Stimulated activated CD4-positive, alpha-beta T cell treated with anti-CD3 and anti-CD28 coated beads, TNF-alpha, amount 100 ng/mL, for 24 hours (primary cell): ENCODE measurements around the gene CDH23.
A peak's percentile ranks its signal among the peaks of the same experiment; 100 is the strongest.

Source experiments
- DNase-seq, 3 experiments: peaks; one replicate each; pipeline ENCODE4 v3.0.0-alpha.2; 2020; ENCODE audit warnings: low read depth in 3 of 3

CDH23 gene

GRCh38 chr10:71515531-71516172, 118.9 kb downstream of the CDH23 start:
- DNase-seq: no peak

GRCh38 chr10:71516890-71517289, 120.2 kb downstream of the CDH23 start:
- DNase-seq: no peak

GRCh38 chr10:71517298-71518169, 120.8 kb downstream of the CDH23 start:
- no peak for DNase-seq

DNA sequence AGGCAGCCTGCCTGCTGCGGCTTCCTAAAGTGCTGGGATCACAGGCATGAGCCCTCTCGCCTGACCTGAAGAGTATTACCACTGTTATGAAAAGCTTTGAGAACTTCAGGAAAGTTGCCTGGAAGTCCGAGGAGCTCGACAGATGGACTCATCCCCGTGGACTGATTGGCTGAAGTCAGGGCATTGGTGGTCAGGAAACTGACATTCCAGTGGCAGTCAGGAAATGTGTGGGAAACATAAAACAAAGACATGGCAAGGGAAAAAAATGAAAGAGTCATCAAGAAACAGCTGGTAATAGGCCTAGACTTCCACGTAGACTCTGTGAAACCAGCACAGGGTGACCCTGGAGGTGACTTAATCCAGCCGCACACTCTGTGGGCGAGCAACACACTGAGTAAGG, 123.3 kb downstream of the CDH23 start:
- no peak for DNase-seq

- no peak for DNase-seq
Observed at GRCh38 chr10:71521504-71522441, 125.1 kb downstream of the CDH23 start.

- no peak for DNase-seq
Observed at GRCh38 chr10:71522442-71523144, 125.9 kb downstream of the CDH23 start.

DNA sequence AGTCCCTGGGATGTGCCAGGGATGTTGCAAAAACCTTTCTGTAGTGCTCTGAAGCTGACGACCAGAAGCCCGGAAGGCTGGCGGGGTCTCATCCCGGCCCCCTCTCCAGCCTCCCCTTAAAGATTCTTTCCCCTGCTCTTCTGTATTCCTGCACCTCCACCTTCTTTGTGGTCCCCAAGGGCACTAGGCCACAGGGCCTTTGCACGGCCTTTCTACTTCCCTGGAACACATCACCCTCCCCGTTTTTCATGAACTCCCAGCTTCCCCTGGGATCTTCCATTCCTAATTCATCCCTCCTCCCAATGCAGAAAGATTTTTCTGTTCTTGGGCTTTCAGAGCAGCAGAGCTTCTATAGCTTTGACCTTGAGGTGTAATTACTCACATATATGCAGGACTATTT, 127.0 kb downstream of the CDH23 start:
- DNase-seq: no peak

DNA sequence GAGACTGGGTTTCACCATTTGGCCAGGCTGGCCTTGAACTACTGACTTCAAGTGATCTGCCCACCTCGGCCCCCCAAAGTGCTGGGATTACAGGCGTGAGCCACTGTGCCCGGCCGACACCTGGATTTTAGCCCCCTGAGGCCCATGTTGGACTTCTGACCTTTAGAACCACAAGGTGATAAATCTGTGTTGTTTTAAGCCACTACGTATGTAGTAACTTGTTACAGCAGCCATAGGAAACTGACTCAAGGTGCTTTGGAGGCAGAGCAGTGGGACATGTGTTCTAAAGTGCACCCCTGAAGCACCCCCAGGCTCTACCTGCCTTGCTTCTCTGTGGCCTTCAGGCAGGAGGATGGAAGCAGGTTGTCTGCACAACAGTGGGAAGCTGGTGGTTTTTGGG, 128.4 kb downstream of the CDH23 start:
- no peak for DNase-seq

DNA sequence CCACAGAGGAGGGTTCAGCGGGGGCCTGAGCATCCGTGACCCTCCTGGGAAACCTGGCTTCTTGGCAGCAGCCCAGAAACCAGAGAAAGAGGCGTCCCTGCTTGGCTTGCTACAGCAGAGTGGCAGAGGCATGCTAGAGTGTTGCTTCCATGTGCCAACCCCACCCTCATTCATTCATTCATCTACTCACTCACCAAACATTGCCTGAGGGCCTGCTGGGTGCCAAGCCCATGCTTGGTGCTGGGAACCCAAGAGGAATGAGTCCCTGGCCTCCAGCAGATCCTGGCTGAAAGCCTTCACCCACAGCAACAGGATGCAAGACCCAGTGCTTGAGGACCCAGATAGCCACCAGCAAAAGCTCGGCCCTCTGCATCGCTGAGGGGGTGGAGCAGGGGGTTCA, 129.0 kb downstream of the CDH23 start:
- no peak for DNase-seq

DNA sequence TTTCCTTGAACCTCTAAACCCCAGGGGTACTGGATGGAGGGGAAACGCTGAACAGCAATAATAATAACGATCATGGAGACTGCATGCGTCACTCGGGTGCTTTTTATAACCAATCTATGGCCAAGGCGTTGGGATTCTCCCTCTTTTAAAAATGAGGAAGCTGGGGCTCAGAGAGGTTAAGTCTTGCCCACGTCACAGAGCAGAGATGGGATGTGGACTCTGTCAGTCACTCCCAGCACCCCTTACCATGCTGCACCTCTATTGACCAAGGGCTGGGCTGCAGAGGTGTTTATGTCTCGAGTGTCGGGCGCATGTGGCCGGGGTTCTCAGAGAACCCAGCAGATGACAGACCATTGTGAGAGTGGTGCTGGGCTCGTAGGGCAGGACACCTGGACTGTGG, 129.9 kb downstream of the CDH23 start:
- DNase-seq: no peak

- DNase-seq: no peak
Observed at GRCh38 chr10:71527135-71527534, 130.4 kb downstream of the CDH23 start.

GRCh38 chr10:71528371-71529206, 131.9 kb downstream of the CDH23 start:
- no peak for DNase-seq

DNA sequence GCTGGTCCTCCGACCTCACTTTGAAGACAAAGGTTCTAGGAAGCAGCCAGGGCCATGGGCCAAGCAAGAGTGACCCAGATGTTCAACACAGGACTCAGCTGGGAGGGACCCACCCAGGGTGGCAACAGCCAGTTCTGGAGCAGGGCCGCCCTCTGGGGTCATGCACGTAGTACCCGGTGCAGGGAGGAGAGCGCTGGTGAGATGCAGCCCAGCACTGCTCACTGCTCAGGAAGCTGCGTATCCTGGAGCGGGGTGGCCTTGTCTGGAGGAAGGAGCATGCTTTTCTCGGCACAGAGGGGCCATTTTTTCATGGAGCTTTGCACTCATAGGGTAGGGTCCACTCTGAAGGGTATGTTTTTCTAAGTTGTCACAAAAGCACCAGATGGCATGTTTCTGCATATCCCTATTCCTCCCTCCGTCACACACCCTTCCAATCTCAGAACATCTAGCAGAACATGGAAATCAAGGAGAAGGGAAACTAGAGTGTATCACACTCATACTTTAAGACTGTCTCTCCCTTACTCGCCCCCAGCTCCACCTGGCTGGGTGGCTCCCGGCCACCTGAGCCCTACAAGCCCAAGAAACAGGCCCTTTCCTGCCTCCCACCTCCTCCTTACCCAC, 132.6 kb downstream of the CDH23 start:
- no peak for DNase-seq

DNA sequence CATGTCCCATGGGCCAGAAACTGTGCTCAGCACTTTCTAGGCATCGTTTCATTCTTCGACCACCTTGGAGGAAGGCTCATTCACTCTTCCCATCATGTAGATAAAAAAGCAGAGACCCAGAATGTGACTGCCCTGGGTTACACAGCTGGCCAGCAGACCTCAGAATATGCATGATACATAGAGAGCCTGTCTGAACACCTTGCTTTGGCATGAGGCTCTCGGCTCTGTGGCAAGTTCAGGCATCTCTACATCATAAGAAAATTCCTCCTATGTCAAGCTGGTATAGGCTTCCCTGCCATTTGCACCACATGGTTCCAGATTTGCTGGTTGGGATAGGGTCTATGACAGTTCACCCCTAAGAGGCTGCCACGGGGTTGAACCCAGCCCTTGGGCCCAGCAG, 134.1 kb downstream of the CDH23 start:
- no peak for DNase-seq

DNA sequence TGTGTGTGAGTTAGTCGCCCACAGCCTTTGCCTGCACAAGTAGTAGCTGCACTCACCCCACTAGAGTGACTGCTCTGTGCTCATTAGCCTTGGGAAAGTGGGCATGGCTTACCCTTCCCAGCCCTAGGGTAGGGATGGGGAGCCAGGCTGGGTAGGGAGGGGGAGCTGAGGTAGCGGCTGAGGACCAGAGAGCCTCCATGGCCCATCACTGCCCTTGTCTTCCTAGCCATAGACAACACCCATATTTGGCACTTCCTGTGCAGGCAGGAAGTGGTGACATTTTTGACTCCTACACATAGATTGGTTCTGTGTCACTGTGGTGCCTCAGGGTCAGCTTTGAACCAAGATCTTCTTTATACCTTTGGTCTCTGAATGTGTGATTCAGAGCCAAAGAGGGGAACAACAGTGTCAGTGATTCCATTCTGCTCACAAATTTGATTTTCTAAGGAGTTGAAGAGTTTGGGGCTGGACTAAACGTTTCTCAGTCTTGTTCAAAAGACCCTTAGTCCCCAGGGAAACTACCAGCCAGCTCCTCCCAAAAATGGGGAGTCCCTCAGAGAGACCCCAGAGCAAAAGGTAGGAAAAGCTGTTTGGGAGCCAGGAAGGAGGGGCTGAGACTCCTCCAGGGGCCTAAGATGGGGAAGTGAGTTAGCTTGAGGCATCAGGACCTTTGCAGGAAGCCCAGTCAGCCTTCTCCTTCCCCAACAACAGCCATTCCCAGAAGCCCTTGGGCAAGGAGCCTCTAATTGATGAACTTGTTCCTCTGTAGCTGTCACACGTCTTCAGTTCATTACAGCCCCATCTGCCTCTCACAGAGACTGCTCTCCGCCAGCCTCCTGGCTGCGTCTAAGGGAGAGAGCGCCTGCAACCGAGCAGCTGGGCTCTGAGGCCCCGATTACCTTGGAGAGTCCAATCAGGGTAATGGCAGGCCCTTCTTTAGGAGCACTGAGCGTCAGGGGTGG, 135.0 kb downstream of the CDH23 start:
- DNase-seq: peak in 2 of 3 experiments; percentile 13 to 29

DNA sequence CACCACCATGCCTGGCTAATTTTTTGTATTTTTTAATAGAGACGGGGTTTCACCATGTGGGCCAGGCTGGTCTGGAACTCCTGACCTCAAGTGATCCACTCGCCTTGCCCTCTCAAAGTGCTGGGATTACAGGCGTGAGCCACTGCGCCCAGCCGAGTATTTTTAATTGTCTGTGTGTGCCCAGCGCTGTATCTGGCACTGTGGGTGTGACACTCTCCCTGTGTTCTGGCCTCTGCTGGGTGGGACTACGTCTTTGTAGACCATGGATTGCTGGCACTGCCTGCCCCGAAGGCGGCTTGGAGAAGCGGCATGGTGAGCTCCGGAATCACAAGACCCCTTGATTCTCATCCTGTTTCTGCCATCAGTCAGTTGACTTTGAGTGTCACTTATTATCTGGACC, 136.2 kb downstream of the CDH23 start:
- DNase-seq: no peak

- no peak for DNase-seq
Observed at GRCh38 chr10:71533936-71534335, 137.2 kb downstream of the CDH23 start.

DNA sequence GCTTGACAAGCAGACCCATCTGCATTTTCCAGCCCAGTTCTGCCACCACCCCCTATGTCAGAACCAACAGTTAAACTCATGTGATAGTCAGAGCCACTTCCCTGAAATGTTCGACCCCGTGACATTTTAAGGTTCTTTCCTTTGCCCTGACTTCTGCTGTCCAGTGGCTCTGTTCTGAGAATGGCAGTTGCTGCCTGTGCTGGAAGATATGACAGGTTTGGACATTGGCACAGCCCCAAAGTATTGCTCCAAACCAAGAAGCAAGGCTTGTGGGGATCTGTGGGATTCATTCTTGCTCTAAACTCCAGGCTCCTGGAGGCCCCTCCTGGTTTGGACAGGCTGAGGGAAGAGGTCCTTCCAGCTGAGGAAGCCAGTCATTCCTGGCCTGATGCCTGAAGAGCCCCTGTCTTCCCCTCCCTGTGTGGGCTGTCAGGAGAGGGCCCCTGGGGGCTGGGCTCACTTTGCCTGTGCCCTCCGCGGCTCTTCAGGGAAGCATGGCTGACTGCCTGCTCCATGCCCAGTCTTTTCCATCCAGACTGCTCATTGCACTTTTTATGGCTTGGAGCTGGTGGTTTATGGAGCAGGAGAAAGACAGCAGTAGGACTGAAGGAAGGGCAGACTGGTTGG, 138.0 kb downstream of the CDH23 start:
- DNase-seq: no peak

- DNase-seq: no peak
Observed at GRCh38 chr10:71536332-71536731, 139.6 kb downstream of the CDH23 start.
